HG03039 (cell line): Measurements from ENCODE around the gene LCMT2.

Source experiments
- ATAC-seq: cut with Tn5 transposase; IDR thresholded peaks from one replicate; pipeline ENCODE4 v1.9.1; 2021; ENCODE audit warnings: mild to moderate bottlenecking, moderate library complexity; ENCODE audit not compliant: unreplicated experiment

Gene LCMT2

DNA sequence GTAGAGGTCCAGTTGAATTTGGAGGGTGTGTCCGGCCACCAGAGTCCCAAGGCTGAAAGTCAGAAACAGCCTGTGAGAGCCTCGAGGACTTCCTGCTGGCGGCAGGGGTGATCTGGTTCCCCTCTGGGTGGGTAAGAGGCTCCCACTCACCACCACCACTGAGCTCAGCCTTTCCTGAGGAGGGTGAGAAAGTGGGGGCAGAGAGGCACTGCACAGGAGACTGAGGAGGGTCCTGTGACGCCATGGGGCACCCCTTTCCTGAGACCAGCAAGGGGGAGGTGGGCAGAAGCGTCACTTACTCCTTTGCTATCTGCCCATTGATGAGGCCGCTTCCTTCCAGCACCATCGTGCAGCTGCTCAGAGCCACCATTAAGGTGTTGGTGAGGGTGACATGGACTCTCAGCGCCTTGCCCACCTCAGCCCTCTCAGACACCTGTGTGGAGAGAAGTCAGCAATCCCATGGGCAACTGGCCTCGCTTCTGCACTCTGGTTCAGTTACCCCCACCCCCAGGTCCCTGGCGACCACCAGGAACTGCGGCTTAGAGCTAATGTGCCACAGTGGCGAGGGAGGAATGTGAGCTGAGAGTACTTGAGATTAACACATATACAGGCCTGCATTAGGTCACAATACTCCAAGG lies 53.7 kb downstream of the LCMT2 start:
- no peak for ATAC-seq

DNA sequence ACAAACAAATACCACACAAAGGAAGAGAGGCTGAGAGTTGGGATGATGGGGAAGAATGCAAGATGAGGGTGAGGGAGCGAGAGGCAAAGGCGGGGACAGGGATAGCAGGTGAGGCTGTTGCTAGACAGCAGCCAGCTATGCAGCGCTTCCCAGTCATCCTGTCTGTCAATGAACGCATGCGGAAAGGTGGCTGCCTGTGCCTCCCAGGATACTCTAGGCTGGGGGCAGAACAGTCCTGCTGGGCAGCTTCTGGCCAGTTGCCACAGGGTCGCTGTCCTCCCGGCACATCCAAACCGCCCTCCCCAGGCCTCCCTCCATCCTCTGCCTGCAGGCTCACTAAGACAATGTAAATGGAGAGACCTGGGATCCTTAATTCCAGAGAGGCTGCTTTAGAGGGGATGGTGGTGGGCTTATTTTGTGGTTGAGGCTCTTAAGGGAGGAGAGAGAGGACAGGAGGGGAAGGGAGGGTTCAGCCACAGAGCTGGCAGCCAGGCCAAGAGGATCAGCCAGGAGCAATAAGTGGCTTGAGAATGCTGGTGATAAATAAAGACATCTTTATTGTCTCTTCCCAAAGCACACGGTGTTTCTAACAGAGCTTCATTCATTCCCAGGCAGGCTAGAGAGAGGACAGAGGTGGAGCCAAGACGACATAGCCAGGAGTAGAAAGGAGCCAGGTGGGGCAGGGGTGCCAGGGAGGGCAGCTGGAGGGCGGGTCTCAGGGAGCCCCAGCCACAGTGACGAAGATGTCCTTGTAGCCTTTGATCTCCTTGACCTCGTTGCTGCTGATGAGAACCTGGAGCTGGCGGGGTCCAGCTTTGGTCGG lies 54.4 kb downstream of the LCMT2 start:
- no peak for ATAC-seq

GRCh38 chr15:43274136-43274535 lies 56.2 kb downstream of the LCMT2 start:
- ATAC-seq, result no peak
